K562 (cell line): ENCODE data around the gene ZNF785. TPM values are rescaled to one million over a fixed set of nuclear protein-coding genes. Genes with fewer than 3 reads are reported as not detected.

Experiments used
- ATF7 ChIP-seq: fragments of 450-650 bp; IDR thresholded peaks from 2 replicates; pipeline ENCODE4 v1.7.1; 2014; ENCODE audit warnings: mild to moderate bottlenecking, moderate library complexity
- BACH1 ChIP-seq: fragments of 200-800 bp; sonication (Bioruptor generic); IDR thresholded peaks from 2 replicates; pipeline ENCODE4 v1.6.1; 2016; ENCODE audit warnings: missing genetic modification characterization, missing compliant biosample characterization
- BRD4 ChIP-seq: fragments of 200-600 bp; sonication (generic); IDR thresholded peaks from 2 replicates; pipeline ENCODE4 v1.6.1; 2017; ENCODE audit warnings: inconsistent platforms
- CHAMP1 ChIP-seq: fragments of 450-650 bp; IDR thresholded peaks from 2 replicates; pipeline ENCODE4 v1.6.1; 2016; ENCODE audit warnings: mild to moderate bottlenecking
- CREBBP ChIP-seq: IDR thresholded peaks from one replicate; pipeline ENCODE4 v1.6.1; 2012; ENCODE audit warnings: low read depth, mild to moderate bottlenecking, control low read depth, inconsistent platforms, low read length
- DMBX1 ChIP-seq: fragments of 250-450 bp; sonication (Bioruptor Pico); IDR thresholded peaks from 2 replicates; pipeline ENCODE4 v1.8.0; 2022; ENCODE audit warnings: inconsistent platforms, mild to moderate bottlenecking, moderate library complexity, borderline replicate concordance
- DNMT1 ChIP-seq: fragments of 450-650 bp; IDR thresholded peaks from 2 replicates; pipeline ENCODE4 v1.6.1; 2016; ENCODE audit warnings: antibody characterized with exemption, mild to moderate bottlenecking
- ESRRA ChIP-seq: fragments of 450-650 bp; IDR thresholded peaks from 2 replicates; pipeline ENCODE4 v1.6.1; 2014; ENCODE audit warnings: low read depth, mild to moderate bottlenecking, moderate library complexity, borderline replicate concordance
- GATAD2A ChIP-seq: fragments of 450-650 bp; IDR thresholded peaks from 2 replicates; pipeline ENCODE4 v1.6.1; 2017
- GTF2A2 ChIP-seq: IDR thresholded peaks from 2 replicates; pipeline ENCODE4 v1.6.1; 2016; ENCODE audit warnings: mild to moderate bottlenecking, missing genetic modification characterization, missing compliant biosample characterization
- KLF10 ChIP-seq: fragments of 250-450 bp; sonication (Bioruptor Pico); IDR thresholded peaks from 2 replicates; pipeline ENCODE4 v1.6.1; 2021; ENCODE audit warnings: matching md5 sums
- MAX ChIP-seq: sonication (generic); formaldehyde crosslinking; IDR thresholded peaks from 2 replicates; pipeline ENCODE4 v1.9.0; 2022; ENCODE audit warnings: mild to moderate bottlenecking, missing genetic modification reagents
- NR2C2 ChIP-seq, 2 experiments: fragments of 200-800 bp in 1 of 2; sonication (Bioruptor generic) in 1 of 2; sonication (generic) in 1 of 2; formaldehyde crosslinking in 1 of 2; IDR thresholded peaks; 2 replicates each; pipeline versions ENCODE4 v1.6.1 to v1.8.0; 2016 to 2022; ENCODE audit warnings: mild to moderate bottlenecking in 1 of 2, missing compliant biosample characterization in 1 of 2, missing genetic modification characterization in 1 of 2, missing genetic modification reagents in 1 of 2
- PHB2 ChIP-seq: fragments of 450-650 bp; IDR thresholded peaks from 2 replicates; pipeline ENCODE4 v1.6.1; 2017; ENCODE audit warnings: low read depth
- POLR2H ChIP-seq: IDR thresholded peaks from 2 replicates; pipeline ENCODE4 v1.6.1; 2016; ENCODE audit warnings: missing genetic modification characterization, low read depth, mild to moderate bottlenecking, control low read depth, missing compliant biosample characterization, moderate library complexity
- POLR3A ChIP-seq: IDR thresholded peaks from 2 replicates; pipeline ENCODE4 v1.6.1; 2011; ENCODE audit warnings: borderline replicate concordance, mild to moderate bottlenecking, moderate library complexity; ENCODE audit not compliant: insufficient read length, insufficient read depth; ENCODE audit errors: extremely low read depth
- PRMT5 ChIP-seq: sonication (generic); formaldehyde crosslinking; IDR thresholded peaks from 2 replicates; pipeline ENCODE4 v1.5.0; 2020; ENCODE audit warnings: missing genetic modification reagents
- PRPF4 ChIP-seq: fragments of 200-400 bp; formaldehyde crosslinking; IDR thresholded peaks from one replicate; pipeline ENCODE4 v1.6.1; 2017; ENCODE audit warnings: low read length, low read depth, mild to moderate bottlenecking; ENCODE audit not compliant: insufficient read depth, poor library complexity, severe bottlenecking
- SREBF2 ChIP-seq: sonication (generic); formaldehyde crosslinking; IDR thresholded peaks from 2 replicates; pipeline ENCODE4 v1.4.0; 2020; ENCODE audit warnings: mild to moderate bottlenecking, missing genetic modification reagents
- STAT5A ChIP-seq: IDR thresholded peaks from 2 replicates; pipeline ENCODE4 v1.6.1; 2012; ENCODE audit warnings: low read length, inconsistent platforms, borderline replicate concordance
- TEAD1 ChIP-seq, 2 experiments: fragments of 450-650 bp in 1 of 2; sonication (generic) in 1 of 2; formaldehyde crosslinking; IDR thresholded peaks; 2 replicates each; pipeline versions ENCODE4 v1.4.0 to v1.8.0; 2020 to 2022; ENCODE audit warnings: mild to moderate bottlenecking in 2 of 2, missing genetic modification reagents in 1 of 2
- U2AF1 ChIP-seq: fragments of 200-400 bp; formaldehyde crosslinking; optimal IDR thresholded peaks from 2 replicates; pipeline ENCODE3; 2017; ENCODE audit warnings: mild to moderate bottlenecking, low read depth, low read length, moderate library complexity
- ZNF212 ChIP-seq: fragments of 450-650 bp; formaldehyde crosslinking; IDR thresholded peaks from 2 replicates; pipeline ENCODE4 v1.4.0; 2020; ENCODE audit warnings: mild to moderate bottlenecking
- ZNF274 ChIP-seq: IDR thresholded peaks from 2 replicates; pipeline ENCODE4 v1.6.1; 2011; ENCODE audit warnings: low read depth, mild to moderate bottlenecking, low read length, moderate library complexity, borderline replicate concordance
- ZNF589 ChIP-seq: fragments of 200-800 bp; sonication (Bioruptor generic); IDR thresholded peaks from 2 replicates; pipeline ENCODE4 v1.6.1; 2016; ENCODE audit warnings: low read depth, missing genetic modification characterization, missing compliant biosample characterization
- ZNF717 ChIP-seq: fragments of 250-450 bp; sonication (Bioruptor Pico); IDR thresholded peaks from 2 replicates; pipeline ENCODE4 v1.5.0; 2021
- ZZZ3 ChIP-seq: fragments of 450-650 bp; IDR thresholded peaks from 2 replicates; pipeline ENCODE4 v1.6.1; 2016; ENCODE audit warnings: antibody characterized with exemption, mild to moderate bottlenecking, moderate library complexity
- polyA plus RNA-seq, 8 experiments: library from polyadenylated mRNA; depleted of rRNA in 4 of 8; stranded (reverse) in 5 of 8; unstranded in 3 of 8; fragments of >200 nt; fragmentation: Nextera tagmentation in 2 of 8; fragmentation: Illumina TruSeq in 1 of 8; extraction: Ambion mirVana in 2 of 8; extraction: Trizol in 1 of 8; gene quantifications; 2 replicates each; pipeline versions ENCODE4 v1.2.1 to v1.2.3, GENCODE V29; 2011 to 2014; ENCODE audit warnings: inconsistent platforms in 1 of 8, missing spikeins in 1 of 8
- total RNA-seq, 7 experiments: library from RNA; depleted of rRNA in 6 of 7; stranded (reverse); fragments of >200 nt in 6 of 7; fragmentation: Illumina TruSeq in 2 of 7; extraction: Trizol in 2 of 7; gene quantifications; 2 replicates each; pipeline versions ENCODE4 v1.2.1 to v1.2.3, GENCODE V29; 2011 to 2021; ENCODE audit warnings: low replicate concordance in 1 of 7

The ZNF785 gene
- total and polyA plus RNA-seq, 9 of the 15 experiments (the other 6 are each of a cell fraction or from before 2014, with no cell fraction given) = 0.64 to 11.0 (median 6.4) TPM

GRCh38 chr16:30585400-30586191 lies at the start of gene ZNF785 (continued):
- TF ChIP-seq CREBBP = no peak
- peak; percentile 75; the same call in 1 of the 2 replicates for TF ChIP-seq ESRRA
- TF ChIP-seq MAX (CRISPR knock-in tag) = peak; percentile 100
- no peak for TF ChIP-seq PRPF4
- no peak for TF ChIP-seq CHAMP1
- TF ChIP-seq ZZZ3 = no peak
- TF ChIP-seq ZNF212 = no peak
- peak; percentile 74 for TF ChIP-seq ATF7
- no peak for TF ChIP-seq ZNF589 (CRISPR knock-in tag)
- no peak; the same call in 1 of the 2 replicates for TF ChIP-seq POLR2H
- no peak for TF ChIP-seq PRMT5 (CRISPR knock-in tag)
- no peak for TF ChIP-seq ZNF274
- no peak for TF ChIP-seq GTF2A2 (tag)
- peak in 1 of 2 experiments; percentile 56; a peak in 1 of 4 replicates for TF ChIP-seq TEAD1 (CRISPR knock-in tag; IDR thresholded peaks at IDR 0.05)
- peak; percentile 74; the same call in 1 of the 2 replicates for TF ChIP-seq DMBX1
- TF ChIP-seq PHB2 = no peak
- TF ChIP-seq POLR3A = no peak
- no peak for TF ChIP-seq GATAD2A
- peak; percentile 90 for TF ChIP-seq NR2C2 (CRISPR knock-in tag; IDR thresholded peaks at IDR 0.05)
- peak; percentile 98 for TF ChIP-seq NR2C2 (tag; IDR thresholded peaks at IDR 0.05)
- TF ChIP-seq U2AF1 = no peak
- no peak; the same call in 1 of the 2 replicates for TF ChIP-seq STAT5A
- no peak for TF ChIP-seq DNMT1
- no peak for TF ChIP-seq SREBF2
- TF ChIP-seq ZNF717 (CRISPR knock-in tag) = no peak
- peak; percentile 63; the same call in 1 of the 2 replicates for TF ChIP-seq BRD4
- no peak for TF ChIP-seq KLF10
- TF ChIP-seq BACH1 = no peak
